IPS-NIHi7 (cell line): ENCODE measurements around the gene NPB.

Experiments used
- DNase-seq: peaks from one replicate; pipeline ENCODE4 v3.0.0; 2012; ENCODE audit warnings: mixed read lengths; ENCODE audit errors: extremely low spot score

NPB gene

GRCh38 chr17:81898885-81899284 is 3.2 kb upstream of the NPB start:
- no peak for DNase-seq

GRCh38 chr17:81899514-81900166 is 2.4 kb upstream of the NPB start:
- no peak for DNase-seq

DNA sequence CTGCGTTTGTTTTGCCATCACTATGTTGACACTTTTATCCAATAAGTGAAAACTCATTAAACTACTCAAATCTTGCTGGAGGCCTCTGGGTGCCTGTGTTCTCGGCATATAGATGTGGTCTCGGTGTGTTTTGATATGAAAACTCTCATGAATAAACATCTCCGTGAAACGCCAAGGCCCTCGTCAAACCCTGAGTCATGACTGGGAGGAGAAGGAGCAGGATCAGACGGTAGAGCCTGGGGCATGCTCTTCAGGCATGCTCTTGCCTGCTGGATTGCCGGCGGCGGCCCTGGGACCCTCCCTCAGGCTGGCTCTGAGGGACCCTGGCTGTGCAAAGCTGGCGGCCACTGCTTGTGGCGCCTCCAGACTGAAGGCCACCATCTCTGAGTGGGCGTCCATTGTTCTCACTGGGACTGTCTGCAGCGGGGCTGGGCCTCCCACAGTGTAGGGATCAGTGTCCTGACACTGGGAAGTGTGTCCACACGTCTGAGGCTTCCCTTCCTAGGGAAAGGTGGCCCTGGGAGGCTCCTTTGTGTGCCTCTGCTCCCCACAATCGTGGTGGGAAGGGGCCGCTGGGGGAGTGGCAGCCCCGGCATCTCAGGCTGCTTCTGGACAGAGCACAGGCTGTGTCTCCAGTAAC is 1.7 kb upstream of the NPB start:
- no peak for DNase-seq

DNA sequence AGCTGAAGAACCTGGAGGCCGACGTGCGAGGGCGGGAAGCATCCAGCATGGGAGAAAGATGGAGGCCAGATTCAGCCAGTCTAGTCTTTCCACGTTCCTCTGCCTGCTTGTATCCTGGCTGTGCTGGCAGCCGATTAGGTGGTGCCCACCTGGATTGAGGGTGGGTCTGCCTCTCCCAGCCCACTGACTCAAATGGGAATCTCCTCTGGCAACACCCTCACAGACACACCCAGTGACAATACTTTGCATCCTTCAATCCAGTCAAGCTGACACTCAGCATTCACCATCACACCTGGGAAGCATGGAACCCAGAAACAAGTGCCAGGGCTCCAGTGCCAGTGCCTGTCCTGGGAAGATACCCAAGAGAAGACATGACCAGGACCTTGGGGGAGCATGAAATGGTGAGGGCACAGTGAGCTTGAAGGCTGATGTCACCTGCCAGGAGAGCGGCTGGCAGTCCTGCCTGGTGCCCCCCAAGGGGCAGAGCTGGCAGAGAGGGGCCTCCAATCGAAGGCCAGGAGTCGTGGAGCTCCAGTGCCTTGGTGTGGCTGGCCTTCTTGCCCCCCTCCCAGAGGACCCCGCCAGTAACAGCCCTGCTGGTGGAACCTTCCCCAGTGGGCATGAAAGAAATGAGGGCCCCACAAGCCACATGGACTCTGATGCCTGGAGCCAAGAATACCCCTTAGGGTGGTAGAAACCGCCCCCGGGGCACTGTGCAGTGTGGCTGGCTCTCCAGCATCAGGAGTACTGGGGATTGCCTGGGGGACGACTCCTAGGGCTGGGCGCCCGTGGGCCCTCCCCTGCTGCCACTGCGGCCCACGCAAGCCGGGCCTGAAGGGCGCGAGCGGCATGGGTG is 643 bp upstream of the NPB start:
- DNase-seq, result no peak

GRCh38 chr17:81902653-81903414 is 796 bp downstream of the NPB start:
- DNase-seq, result no peak

DNA sequence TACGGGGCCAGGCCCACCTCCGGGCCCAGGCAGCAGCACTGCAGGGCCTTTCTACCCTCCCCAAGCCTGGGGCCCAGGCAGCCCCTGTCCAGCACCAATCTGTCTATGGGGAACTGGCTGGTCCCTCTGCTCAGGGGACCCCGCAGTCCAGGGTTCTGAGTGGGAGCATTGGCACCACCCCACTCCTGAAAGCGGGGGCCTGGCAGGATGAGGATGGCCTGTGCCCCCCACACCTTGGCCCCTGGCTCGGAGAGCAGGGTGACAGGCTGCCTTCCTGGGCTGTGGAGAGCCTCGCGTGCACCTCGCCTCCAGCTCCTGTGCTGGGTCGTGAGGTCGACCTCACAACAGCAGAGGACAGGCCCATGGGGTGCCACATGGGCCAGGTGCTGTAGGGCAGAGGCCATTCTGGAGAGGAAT is 1.4 kb downstream of the NPB start:
- no peak for DNase-seq

DNA sequence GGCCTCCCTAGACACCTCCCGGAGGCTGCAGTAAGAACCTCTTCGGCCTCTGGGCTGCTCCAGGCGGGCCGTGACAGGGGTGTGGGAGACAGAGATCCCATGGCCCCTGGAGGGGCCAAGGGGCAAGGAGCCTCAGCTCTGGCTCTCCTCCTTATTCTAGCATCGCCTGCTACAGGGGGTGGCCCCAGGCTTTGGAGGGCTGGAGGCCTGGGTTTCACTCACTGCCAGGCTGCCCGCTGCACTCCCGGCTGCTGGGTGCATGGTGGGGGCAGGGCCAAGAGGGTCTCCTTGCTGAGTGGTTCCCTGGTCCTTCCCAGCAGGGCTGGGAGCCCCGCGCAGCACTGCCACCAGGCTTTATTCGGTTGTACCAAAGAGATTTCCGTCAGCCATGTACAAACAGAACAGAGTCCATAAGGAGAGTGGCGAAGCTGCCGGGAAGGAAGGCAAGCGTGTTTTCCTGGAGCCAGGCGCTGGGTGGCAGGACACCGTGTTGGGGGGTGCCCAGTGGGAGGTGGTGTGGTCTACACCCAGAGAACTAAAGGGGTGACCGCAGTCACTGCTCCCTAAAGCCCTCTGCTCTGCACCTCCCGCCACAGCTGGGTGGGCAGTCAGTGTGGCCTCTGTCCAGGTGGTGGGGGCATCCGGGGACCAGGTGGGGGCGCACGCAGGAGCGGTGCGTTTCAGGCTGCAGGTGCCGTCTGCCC is 2.0 kb downstream of the NPB start:
- DNase-seq, result no peak

- no peak for DNase-seq
Observed at GRCh38 chr17:81904600-81905423, 2.8 kb downstream of the NPB start.

DNA sequence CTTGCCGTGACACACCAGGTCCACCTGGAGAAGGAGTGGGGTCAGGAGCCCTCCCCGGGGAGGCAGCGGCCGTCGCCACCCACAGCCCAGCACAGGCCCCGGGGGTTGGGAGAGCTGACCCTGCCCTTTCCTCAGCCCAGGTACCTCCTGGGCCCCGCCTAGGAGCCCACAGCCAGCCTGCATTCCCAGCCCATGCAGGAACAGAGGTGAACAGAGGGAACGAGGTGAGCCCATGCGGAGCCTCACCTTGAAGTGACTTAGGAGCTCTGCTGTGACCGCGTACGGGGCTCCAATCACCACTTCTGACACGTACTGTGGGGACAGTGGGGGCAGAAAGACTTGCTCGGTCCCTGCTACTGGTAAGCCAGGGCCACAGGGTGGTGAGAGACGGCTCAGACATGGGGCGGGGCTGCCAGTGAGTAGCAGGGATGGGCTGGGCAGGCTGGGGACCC is 3.4 kb downstream of the NPB start:
- DNase-seq, result no peak

DNA sequence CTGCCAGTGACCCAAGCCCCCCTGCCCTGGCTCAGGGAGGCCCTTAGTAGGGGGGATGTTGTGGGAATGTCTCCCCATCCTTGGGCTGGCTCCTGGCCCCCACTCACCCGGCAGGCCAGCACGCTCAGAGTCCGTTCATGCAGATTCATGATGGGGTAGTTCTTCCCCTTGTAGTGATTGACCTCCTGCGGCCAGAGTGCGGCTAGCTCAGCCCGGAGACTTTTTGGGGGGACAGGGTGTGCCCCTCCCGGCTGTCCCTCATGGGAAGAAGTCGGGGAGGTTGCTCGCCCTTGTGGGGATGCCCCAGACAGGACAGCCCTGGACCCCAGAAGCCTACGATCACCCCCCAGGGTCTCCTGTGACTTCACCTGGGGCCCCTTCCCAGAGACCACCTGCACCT is 4.0 kb downstream of the NPB start:
- no peak for DNase-seq

GRCh38 chr17:81906476-81907218 is 4.6 kb downstream of the NPB start:
- no peak for DNase-seq

DNA sequence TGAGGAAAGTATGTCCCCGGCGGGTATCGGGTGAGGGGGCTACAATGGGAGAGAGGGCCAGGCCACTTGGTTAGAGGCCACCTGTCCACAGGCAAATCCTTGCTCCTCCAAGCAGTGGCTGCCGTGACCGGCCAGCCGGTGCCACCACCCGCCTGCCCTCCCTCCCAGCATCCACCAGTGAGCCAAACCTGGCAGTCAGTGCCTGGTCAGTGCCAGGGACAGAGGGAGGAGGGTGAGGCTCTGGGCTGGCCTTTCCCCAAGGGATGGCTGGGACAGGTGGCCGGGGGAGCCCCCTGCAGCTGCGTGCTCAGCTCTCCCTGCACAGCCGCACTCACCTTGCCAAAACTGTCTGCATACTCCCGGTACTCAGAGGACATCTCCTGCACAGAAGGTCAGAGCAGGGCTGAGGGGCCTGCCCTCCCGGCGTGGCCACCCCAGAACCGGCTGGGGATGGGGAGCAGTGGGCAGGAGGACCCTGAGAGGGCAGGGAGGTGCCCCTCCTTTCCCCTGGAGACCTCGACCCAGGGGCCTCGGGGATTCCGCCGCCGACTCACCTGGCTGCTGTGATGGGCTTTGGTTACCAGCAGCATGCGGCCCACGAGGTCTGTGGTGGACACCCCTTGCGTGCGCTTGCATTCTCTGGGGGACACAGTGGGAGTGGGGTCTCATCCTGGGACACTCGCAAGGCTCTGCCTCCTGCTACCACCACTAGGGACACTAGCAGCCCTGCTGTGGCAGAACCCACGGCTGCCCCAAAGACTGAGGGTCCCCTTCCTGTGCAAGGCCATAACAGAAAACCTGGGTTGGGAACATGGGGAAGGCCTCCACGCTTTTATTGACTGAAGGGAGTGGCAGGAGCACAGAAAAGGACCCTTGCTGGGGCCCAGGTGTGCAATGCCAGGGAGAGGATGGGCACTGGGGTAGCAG is 5.4 kb downstream of the NPB start:
- no peak for DNase-seq

DNA sequence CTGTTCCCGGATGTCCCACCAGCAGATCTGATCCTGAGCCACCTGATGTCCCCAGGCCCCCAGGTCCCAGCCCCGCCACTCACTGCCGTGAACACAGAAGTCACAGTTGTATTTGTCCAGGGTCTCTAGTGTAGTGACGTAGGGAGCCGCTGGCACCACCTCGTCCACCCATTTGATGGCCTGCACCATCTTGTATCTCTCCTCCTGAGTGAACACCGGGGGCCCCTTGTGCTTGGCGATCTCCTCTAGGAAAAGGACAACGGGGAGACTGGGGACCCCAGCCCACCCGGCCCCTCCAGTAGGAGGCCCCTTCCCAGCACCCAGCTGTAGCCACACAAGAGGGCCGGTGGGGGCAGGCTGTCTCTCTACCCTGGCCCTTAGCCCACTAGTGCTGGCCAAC is 6.8 kb downstream of the NPB start:
- DNase-seq, result no peak

- no peak for DNase-seq
Observed at GRCh38 chr17:81909231-81909630, 7.2 kb downstream of the NPB start.

DNA sequence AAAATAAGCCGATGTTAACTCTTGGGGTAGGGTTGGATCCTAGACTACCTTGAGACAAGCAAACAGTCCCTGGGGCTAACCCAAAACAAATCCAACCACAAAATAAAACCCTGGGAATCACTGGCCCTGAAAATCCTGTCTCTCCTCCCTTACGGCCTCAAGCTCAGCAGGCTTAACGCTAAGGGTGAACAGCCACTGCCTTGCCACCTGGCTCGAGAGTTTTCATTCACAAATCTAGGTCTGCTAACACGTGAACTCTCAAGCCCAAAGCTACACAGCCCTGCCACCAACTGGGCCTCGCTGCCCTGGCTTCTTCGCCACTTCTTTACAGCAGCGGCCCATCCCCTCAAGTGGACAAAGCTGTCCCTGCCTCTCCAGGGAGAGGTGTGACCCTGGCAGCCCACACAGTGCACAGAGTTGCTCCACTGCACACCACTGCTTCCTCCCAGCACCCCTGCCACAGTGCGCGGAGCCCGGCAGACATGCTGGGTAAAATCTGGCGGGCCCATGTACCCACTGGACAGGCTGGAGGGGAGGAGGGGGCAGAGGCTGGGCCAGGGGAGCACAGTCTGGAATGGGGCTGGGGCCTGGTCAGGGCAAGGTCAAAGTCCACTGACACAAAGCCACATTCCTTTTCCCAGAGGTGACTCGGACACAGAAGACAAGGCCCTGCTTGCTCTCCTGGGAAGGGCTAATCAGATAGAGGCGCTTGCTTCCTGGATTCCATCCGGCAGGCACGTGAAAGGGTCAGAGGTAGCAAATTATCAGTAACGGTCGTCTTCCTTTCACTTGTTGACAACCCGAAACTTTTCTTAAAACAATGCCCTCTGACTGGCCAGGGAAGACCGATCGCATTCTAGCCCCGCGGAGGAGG is 8.2 kb downstream of the NPB start:
- no peak for DNase-seq

DNA sequence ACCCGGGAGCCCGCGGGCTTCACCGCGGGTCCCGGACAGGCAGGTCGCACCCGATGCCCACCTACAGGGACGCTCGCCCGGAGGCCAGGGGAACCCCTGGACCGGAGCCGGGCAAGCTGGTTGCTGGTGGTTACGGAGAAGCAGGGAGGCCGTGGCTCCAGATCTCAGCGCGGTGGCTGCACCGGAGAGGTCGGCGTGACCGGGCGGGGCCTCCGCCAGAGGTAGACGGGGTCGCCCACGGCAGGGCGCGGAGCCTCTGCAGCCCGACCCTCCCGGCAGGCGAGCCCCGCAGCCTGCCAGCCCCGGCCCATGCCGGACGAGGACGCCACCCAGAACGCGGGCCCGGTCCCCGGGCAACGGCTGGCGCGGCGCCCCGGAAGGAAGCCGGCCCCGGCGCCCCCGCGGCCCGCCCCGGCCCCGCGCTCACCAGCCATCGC is 8.8 kb downstream of the NPB start:
- no peak for DNase-seq

DNA sequence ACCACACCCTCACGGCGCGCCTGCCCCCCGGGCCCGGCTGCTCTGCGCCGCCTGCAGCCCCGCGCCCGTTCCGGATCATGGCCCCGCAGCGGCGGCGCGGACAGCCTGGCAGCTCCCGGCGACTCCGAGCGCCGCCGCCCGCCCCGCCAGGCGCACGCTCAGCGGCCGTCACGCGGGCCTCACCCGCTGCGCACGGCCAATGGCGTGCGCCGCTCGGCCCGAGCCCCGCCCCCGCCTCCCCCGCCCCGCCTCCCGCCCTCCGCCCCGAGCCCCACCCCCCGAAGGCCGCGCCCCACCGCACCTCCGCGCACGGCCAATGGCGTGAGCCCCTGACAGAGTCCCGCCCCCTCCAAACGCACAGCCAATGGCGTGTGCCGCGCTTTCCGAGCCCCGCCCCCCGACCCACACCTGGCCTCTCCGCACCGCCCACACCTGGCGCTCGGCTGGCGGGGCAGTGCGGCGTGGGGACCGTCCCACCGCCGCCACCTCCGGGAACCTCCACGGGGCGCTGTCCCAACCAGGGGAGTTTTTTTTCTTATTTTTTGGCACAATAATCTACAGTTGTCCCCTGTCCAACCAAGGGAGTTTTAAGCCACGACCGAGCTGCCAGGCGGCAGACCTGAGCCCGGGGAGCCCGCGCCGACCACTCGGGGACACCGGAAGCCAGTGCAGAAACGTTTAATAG is 9.4 kb downstream of the NPB start, which contains the start of gene PCYT2:
TSS of gene PCYT2 (minus strand) at position 123 of the 685 bp plus-strand sequence. CDS start at position 79, 44 bp downstream.
- DNase-seq, result peak; percentile 99
